Panc1 (cell line): ENCODE data around the gene VPS4B. TPM values are rescaled to one million over a fixed set of nuclear protein-coding genes. Genes with fewer than 3 reads are reported as not detected.

Source experiments
- ATAC-seq: fragments of 200-7000 bp; cut with Tn5 transposase; 2 replicates; pipeline ENCODE4 v1.9.1; 2020; ENCODE audit warnings: mild to moderate bottlenecking, moderate library complexity
- BruUV-seq: library from RNA; stranded (reverse); fragments of 400-500 nt; replicated peaks from 2 replicates; lab custom pipeline; 2021; lab: Mats Ljungman, UMichigan
- CTCF ChIA-PET: fragments of 300-600 bp; sonication (Branson Sonifier 250); formaldehyde crosslinking; loops from one replicate; lab custom pipeline; 2022; ENCODE audit warnings: antibody characterized with exemption; lab: Charles Lee
- POLR2A ChIA-PET: fragments of 300-600 bp; sonication (Branson Sonifier 250); formaldehyde crosslinking; loops from one replicate; lab custom pipeline; 2022; ENCODE audit warnings: antibody characterized with exemption; lab: Charles Lee
- DNase-seq: peaks from one replicate; pipeline ENCODE4 v3.0.0-alpha.2; 2010; ENCODE audit warnings: low read depth, low spot score
- H3K27ac ChIP-seq: 2 replicates; pipeline ENCODE4 v1.5.1; 2011; ENCODE audit warnings: mild to moderate bottlenecking, low read length, inconsistent platforms
- H3K27me3 ChIP-seq: fragments of 200-500 bp; sonication (Bioruptor generic); 2 replicates; pipeline ENCODE4 v1.6.0; 2014; ENCODE audit warnings: low read length, inconsistent platforms; ENCODE audit not compliant: control insufficient read depth, insufficient read depth
- H3K36me3 ChIP-seq: fragments of 200-500 bp; sonication (Bioruptor generic); 2 replicates; pipeline ENCODE4 v1.5.1; 2014; ENCODE audit warnings: inconsistent platforms, mild to moderate bottlenecking, low read length, moderate library complexity; ENCODE audit not compliant: control insufficient read depth, insufficient read depth
- H3K4me1 ChIP-seq: 2 replicates; pipeline ENCODE4 v1.5.1; 2011; ENCODE audit warnings: inconsistent platforms, mild to moderate bottlenecking, low read length, moderate library complexity; ENCODE audit not compliant: control insufficient read depth, insufficient read depth
- H3K4me3 ChIP-seq, 2 experiments: 2 replicates each; pipeline ENCODE4 v1.5.1; 2011 to 2012; ENCODE audit warnings: low read depth in 2 of 2, low read length in 2 of 2, mild to moderate bottlenecking in 2 of 2, inconsistent platforms in 1 of 2, moderate library complexity in 1 of 2
- H3K9me3 ChIP-seq: fragments of 200-500 bp; sonication (Bioruptor generic); 2 replicates; pipeline ENCODE4 v1.5.1; 2014; ENCODE audit warnings: low read depth, mild to moderate bottlenecking, inconsistent platforms, low read length, moderate library complexity; ENCODE audit not compliant: control insufficient read depth, insufficient read depth
- CTCF ChIP-seq: fragments of 450-650 bp; IDR thresholded peaks from 2 replicates; pipeline ENCODE4 v1.5.1; 2017; ENCODE audit warnings: mild to moderate bottlenecking
- POLR2AphosphoS5 ChIP-seq: IDR thresholded peaks from 2 replicates; pipeline ENCODE4 v1.6.1; 2012; ENCODE audit warnings: mild to moderate bottlenecking, low read depth, low read length, moderate library complexity
- REST ChIP-seq, 2 experiments: IDR thresholded peaks; 2 replicates each; pipeline ENCODE4 v1.6.1; 2011 to 2012; ENCODE audit warnings: low read depth in 2 of 2, control low read depth in 1 of 2, low read length in 1 of 2, mild to moderate bottlenecking in 1 of 2, moderate library complexity in 1 of 2; ENCODE audit not compliant: insufficient read depth in 1 of 2
- SIN3A ChIP-seq: IDR thresholded peaks from 2 replicates; pipeline ENCODE4 v1.6.1; 2012; ENCODE audit warnings: low read depth, mild to moderate bottlenecking, low read length, moderate library complexity, borderline replicate concordance; ENCODE audit not compliant: insufficient read depth
- TCF7L2 ChIP-seq: IDR thresholded peaks from 2 replicates; pipeline ENCODE4 v1.6.1; 2011; ENCODE audit warnings: mild to moderate bottlenecking, low read depth, low read length, inconsistent platforms
- in situ Hi-C: cut with HindIII; loops from 2 replicates; pipeline ENCODE4 v1.10.0; 2016; ENCODE audit warnings: low sequenced_read_pairs, low pct_unique_long_range_greater_than_20kb
- intact Hi-C: fragments of 100-400 bp; cut with micrococcal nuclease; formaldehyde crosslinking; loops from one replicate; pipeline ENCODE4 v1.10.0; 2022; ENCODE audit not compliant: unreplicated experiment
- total RNA-seq: library from RNA; stranded (reverse); gene quantifications from one replicate; pipeline ENCODE4 v1.2.1, GENCODE V29; 2021; ENCODE audit not compliant: unreplicated experiment

VPS4B gene
- total RNA-seq, 1 experiment from 2014 or later: 44.5 TPM

GRCh38 chr18:63440219-63440618 lies 17.9 kb upstream of the VPS4B start:
- TF ChIP-seq CTCF (no peak), SIN3A (no peak), REST (IDR thresholded peaks at IDR 0.05; ENCODE audit: insufficient read depth in 1 of 2, low read depth in 2 of 2, low read length in 1 of 2) (no peak), POLR2AphosphoS5 (no peak), TCF7L2 (no peak)
- no peak overlapping the region for H3K4me3 ChIP-seq
- H3K27me3 ChIP-seq: no peaks in the 10 kb centered on the region
- ChIA-PET CTCF (interaction anchor here (0.6 to 1.2 kb wide), 2 partner anchors 98 to 422 kb away, joined by 4 read pairs; no protein-coding TSS in a partner anchor), POLR2A (no interaction called here)
- no peaks in the 10 kb centered on the region for H3K36me3 ChIP-seq
- no peaks in the 10 kb centered on the region for H3K4me1 ChIP-seq
- intact Hi-C loops: no loop called here
- in situ Hi-C loops: no loop called here
- H3K9me3 ChIP-seq: no peaks in the 10 kb centered on the region
- BruUV-seq: no TSS peak
- DNase-seq: no peak
- no peak for ATAC-seq
- H3K27ac ChIP-seq: no peak overlapping the region

- TF ChIP-seq CTCF (peak; percentile 67), SIN3A (no peak)
- ATAC-seq (peak; percentile 78; the same call in 1 of the 2 replicates), DNase-seq (peak; percentile 61)
- Histone ChIP-seq H3K4me1 (no peaks in the 10 kb centered on the region), H3K4me3 (no peak overlapping the region), H3K9me3 (no peaks in the 10 kb centered on the region), H3K27me3 (no peaks in the 10 kb centered on the region), H3K27ac (no peak overlapping the region), H3K36me3 (no peaks in the 10 kb centered on the region)
- intact Hi-C loops: loop anchor here (1.0 to 10.0 kb wide), 2 partner anchors 97 to 425 kb away; no protein-coding TSS in a partner anchor
- no TSS peak for BruUV-seq
- ChIA-PET POLR2A (no interaction called here), CTCF (interaction anchor here (0.5 to 1.2 kb wide), 9 partner anchors 9 to 394 kb away, joined by 3 to 9 read pairs (median 4); partner anchors contain the start of gene VPS4B)
- in situ Hi-C loops: no loop called here
Observed at GRCh38 chr18:63439334-63439733, 17.1 kb upstream of the VPS4B start.
